ENCODE results near the gene CCDC190.

CCDC190 gene

GRCh38 chr1:162859191-162859590, 1.8 kb downstream of the CCDC190 start:
- Histone ChIP-seq H3K9me2 (replicated peaks; ENCODE audit: insufficient read depth, low read length) (no peaks in the 10 kb centered on the region), H4K20me1 (ENCODE audit: low read depth, low read length) (no peaks in the 10 kb centered on the region), H3K9me3 (ENCODE audit: insufficient read depth, low read length) (no peaks in the 10 kb centered on the region), H3K27ac (ENCODE audit: low read depth, low read length) (no peak overlapping the region), H3K79me2 (ENCODE audit: insufficient read depth, low read length) (no peaks in the 10 kb centered on the region), H3K4me2 (ENCODE audit: low read depth, low read length, poor library complexity, severe bottlenecking) (no peak overlapping the region), H3K36me3 (ENCODE audit: low read length) (no peaks in the 10 kb centered on the region), H3K4me3 (ENCODE audit: insufficient read depth, low read length, poor library complexity, severe bottlenecking) (no peak overlapping the region), H3F3A (ENCODE audit: insufficient read depth) (no peaks in the 10 kb centered on the region), H2AFZ (ENCODE audit: low read depth, low read length, severe bottlenecking) (no peak overlapping the region), H3K27me3 (ENCODE audit: low read length) (no peaks in the 10 kb centered on the region), H3K9ac (ENCODE audit: low read length) (no peak overlapping the region)
- TF ChIP-seq CTCF (IDR thresholded peaks at IDR 0.05; ENCODE audit: insufficient read depth, low read length, poor library complexity, severe bottlenecking) = no peak
- TF ChIP-seq EZH2phosphoT487 (conservative IDR thresholded peaks at IDR 0.05; ENCODE audit: low read length) = no peak

- Histone ChIP-seq H3K4me2 (ENCODE audit: low read depth, low read length, poor library complexity, severe bottlenecking) (no peak overlapping the region), H3K9me3 (ENCODE audit: insufficient read depth, low read length) (no peaks in the 10 kb centered on the region), H4K20me1 (ENCODE audit: low read depth, low read length) (no peaks in the 10 kb centered on the region), H3K4me3 (ENCODE audit: insufficient read depth, low read length, poor library complexity, severe bottlenecking) (no peak overlapping the region), H3K36me3 (ENCODE audit: low read length) (no peaks in the 10 kb centered on the region), H3K9me2 (replicated peaks; ENCODE audit: insufficient read depth, low read length) (no peaks in the 10 kb centered on the region), H3K27ac (ENCODE audit: low read depth, low read length) (no peak overlapping the region), H2AFZ (ENCODE audit: low read depth, low read length, severe bottlenecking) (no peak overlapping the region), H3K79me2 (ENCODE audit: insufficient read depth, low read length) (no peaks in the 10 kb centered on the region), H3K27me3 (ENCODE audit: low read length) (no peaks in the 10 kb centered on the region), H3K9ac (ENCODE audit: low read length) (no peak overlapping the region), H3F3A (ENCODE audit: insufficient read depth) (no peaks in the 10 kb centered on the region)
- TF ChIP-seq CTCF (IDR thresholded peaks at IDR 0.05; ENCODE audit: insufficient read depth, low read length, poor library complexity, severe bottlenecking) = no peak
- TF ChIP-seq EZH2phosphoT487 (conservative IDR thresholded peaks at IDR 0.05; ENCODE audit: low read length) = no peak
Observed at GRCh38 chr1:162857850-162858249, 3.1 kb downstream of the CCDC190 start.

GRCh38 chr1:162856260-162856659, 4.7 kb downstream of the CCDC190 start:
- Histone ChIP-seq H2AFZ (ENCODE audit: low read depth, low read length, severe bottlenecking) (no peak overlapping the region), H3K27me3 (ENCODE audit: low read length) (no peaks in the 10 kb centered on the region), H3K9me3 (ENCODE audit: insufficient read depth, low read length) (no peaks in the 10 kb centered on the region), H3K4me2 (ENCODE audit: low read depth, low read length, poor library complexity, severe bottlenecking) (no peak overlapping the region), H3K9ac (ENCODE audit: low read length) (no peak overlapping the region), H4K20me1 (ENCODE audit: low read depth, low read length) (no peaks in the 10 kb centered on the region), H3F3A (ENCODE audit: insufficient read depth) (no peaks in the 10 kb centered on the region), H3K4me3 (ENCODE audit: insufficient read depth, low read length, poor library complexity, severe bottlenecking) (no peak overlapping the region), H3K79me2 (ENCODE audit: insufficient read depth, low read length) (no peaks in the 10 kb centered on the region), H3K27ac (ENCODE audit: low read depth, low read length) (no peak overlapping the region), H3K36me3 (ENCODE audit: low read length) (no peaks in the 10 kb centered on the region), H3K9me2 (replicated peaks; ENCODE audit: insufficient read depth, low read length) (no peaks in the 10 kb centered on the region)
- TF ChIP-seq CTCF (IDR thresholded peaks at IDR 0.05; ENCODE audit: insufficient read depth, low read length, poor library complexity, severe bottlenecking) = no peak
- no peak for TF ChIP-seq EZH2phosphoT487 (conservative IDR thresholded peaks at IDR 0.05; ENCODE audit: low read length)

Measured in SU-DHL-6 (cell line).